ENCODE data around the gene CNOT6L.

- TF ChIP-seq MXI1 (conservative IDR thresholded peaks at IDR 0.05; ENCODE audit: poor library complexity, severe bottlenecking) (no peak), POLR2AphosphoS5 (IDR thresholded peaks at IDR 0.05) (peak; percentile 70), CTCF (IDR thresholded peaks at IDR 0.05; ENCODE audit: poor library complexity, severe bottlenecking) (no peak), SMC3 (conservative IDR thresholded peaks at IDR 0.05; ENCODE audit: poor library complexity) (no peak), EP300 (conservative IDR thresholded peaks at IDR 0.05; ENCODE audit: poor library complexity, severe bottlenecking) (peak; percentile 94), EZH2 (IDR thresholded peaks at IDR 0.05; ENCODE audit: borderline replicate concordance, insufficient read depth, low read length, poor library complexity, severe bottlenecking) (no peak)
These were observed 2.6 kb upstream of the CNOT6L start for GRCh38 chr4:77821775-77822174.

All from neural cell (in vitro differentiated cells).